GM12878 (cell line): ENCODE data around the gene IGF2BP1. TPM values are rescaled to one million over a fixed set of nuclear protein-coding genes. Genes with fewer than 3 reads are reported as not detected.

Experiments used
- ATAC-seq: fragments of 200-7000 bp; cut with Tn5 transposase; 3 replicates; pipeline ENCODE4 v1.9.1; 2020; ENCODE audit warnings: mild to moderate bottlenecking, moderate library complexity
- BruUV-seq: library from RNA; stranded (reverse); fragments of 400-500 nt; replicated peaks from 2 replicates; lab custom pipeline; 2021; lab: Mats Ljungman, UMichigan
- CTCF ChIA-PET: fragments of 300-600 bp; sonication (Branson Sonifier 250); formaldehyde crosslinking; extraction: SDS; loops from one replicate; lab custom pipeline; 2021; ENCODE audit warnings: inconsistent platforms; lab: Yijun Ruan, JAX
- POLR2A ChIA-PET: fragments of 350-600 bp; formaldehyde crosslinking; extraction: SDS; loops from one replicate; lab custom pipeline; 2021; ENCODE audit warnings: inconsistent platforms; lab: Charles Lee
- RAD21 ChIA-PET: fragments of 300-600 bp; sonication (Branson Sonifier 250); formaldehyde crosslinking; loops from one replicate; lab custom pipeline; 2023; ENCODE audit warnings: antibody characterized with exemption; ENCODE audit not compliant: unreplicated experiment; lab: Charles Lee
- SMC1A ChIA-PET: fragments of 300-600 bp; sonication (Branson Sonifier 250); formaldehyde crosslinking; loops from one replicate; lab custom pipeline; 2023; ENCODE audit not compliant: unreplicated experiment, uncharacterized antibody; lab: Charles Lee
- DNase-seq: peaks from one replicate; pipeline ENCODE4 v3.0.0-alpha.2; 2011; ENCODE audit warnings: low read depth, low spot score
- FAIRE-seq: peaks from 3 replicates; lab custom pipeline; 2011; peaks lifted over from hg19 to GRCh38; lab: Jason Lieb, UNC
- H2AFZ ChIP-seq: 2 replicates; pipeline ENCODE4 v1.6.0; 2011; ENCODE audit warnings: low read depth, low read length, control low read depth; ENCODE audit not compliant: control insufficient read depth
- H3K27ac ChIP-seq: 2 replicates; pipeline ENCODE4 v1.5.1; 2011; ENCODE audit warnings: control low read depth; ENCODE audit not compliant: control insufficient read depth, insufficient read depth
- H3K27me3 ChIP-seq, 2 experiments: replicated peaks in 1 of 2; 2 replicates each; pipeline versions ENCODE4 v1.6.0 to v1.6.1; 2011; ENCODE audit warnings: low read length in 1 of 2; ENCODE audit not compliant: control insufficient read depth in 2 of 2, insufficient read depth in 2 of 2
- H3K36me3 ChIP-seq, 2 experiments: 2 replicates each; pipeline ENCODE4 v1.5.1; 2011; ENCODE audit warnings: low read length in 1 of 2; ENCODE audit not compliant: control insufficient read depth in 2 of 2, insufficient read depth in 2 of 2
- H3K4me1 ChIP-seq: 2 replicates; pipeline ENCODE4 v1.6.1; 2011; ENCODE audit warnings: mild to moderate bottlenecking, low read length, moderate library complexity, mixed read lengths; ENCODE audit not compliant: control insufficient read depth, insufficient read depth
- H3K4me2 ChIP-seq: 2 replicates; pipeline ENCODE4 v1.6.0; 2011; ENCODE audit warnings: control low read depth; ENCODE audit not compliant: control insufficient read depth, insufficient read depth
- H3K4me3 ChIP-seq: fragments of 200-600 bp; sonication (generic); 2 replicates; pipeline ENCODE4 v1.5.1; 2016
- H3K79me2 ChIP-seq: 2 replicates; pipeline ENCODE4 v1.6.0; 2011; ENCODE audit warnings: low read length; ENCODE audit not compliant: control insufficient read depth, insufficient read depth
- H3K9ac ChIP-seq: 2 replicates; pipeline ENCODE4 v1.8.0; 2011; ENCODE audit warnings: low read length, control low read depth, mixed read lengths; ENCODE audit not compliant: control insufficient read depth, insufficient read depth
- H3K9me3 ChIP-seq: replicated peaks from 3 replicates; pipeline ENCODE4 v1.5.1; 2011; ENCODE audit warnings: mild to moderate bottlenecking, low read length; ENCODE audit not compliant: control insufficient read depth, insufficient read depth
- H4K20me1 ChIP-seq: 2 replicates; pipeline ENCODE4 v1.6.0; 2011; ENCODE audit not compliant: control insufficient read depth, insufficient read depth
- BHLHE40 ChIP-seq, 2 experiments: fragments of 450-650 bp in 1 of 2; IDR thresholded peaks; 2 replicates each; pipeline ENCODE4 v1.6.1; 2011 to 2017; ENCODE audit warnings: low read depth in 2 of 2, borderline replicate concordance in 1 of 2, improper control_type of control experiment in 1 of 2, low read length in 1 of 2, mild to moderate bottlenecking in 1 of 2
- CBX5 ChIP-seq: sonication (generic); IDR thresholded peaks from 2 replicates; pipeline ENCODE4 v1.6.1; 2016; ENCODE audit warnings: low read depth, moderate library complexity, mild to moderate bottlenecking, inconsistent platforms
- CHD1 ChIP-seq: IDR thresholded peaks from 2 replicates; pipeline ENCODE4 v1.6.1; 2012; ENCODE audit warnings: low read depth, low read length, improper control_type of control experiment
- E4F1 ChIP-seq: fragments of 450-650 bp; IDR thresholded peaks from 2 replicates; pipeline ENCODE4 v1.6.1; 2018; ENCODE audit warnings: borderline replicate concordance, mild to moderate bottlenecking; ENCODE audit not compliant: partially characterized antibody
- FOXK2 ChIP-seq: fragments of 450-650 bp; IDR thresholded peaks from 2 replicates; pipeline ENCODE4 v1.6.1; 2017; ENCODE audit warnings: mild to moderate bottlenecking, moderate library complexity
- HSF1 ChIP-seq: fragments of 150-350 bp; IDR thresholded peaks from 2 replicates; pipeline ENCODE4 v1.6.1; 2014; ENCODE audit warnings: mild to moderate bottlenecking, low read depth, low read length
- MTA3 ChIP-seq: IDR thresholded peaks from 2 replicates; pipeline ENCODE4 v1.6.1; 2012; ENCODE audit warnings: low read length, inconsistent platforms, borderline replicate concordance
- MXI1 ChIP-seq: fragments of 150-350 bp; IDR thresholded peaks from 2 replicates; pipeline ENCODE4 v1.6.1; 2011; ENCODE audit warnings: low read depth, mild to moderate bottlenecking, inconsistent platforms, low read length, improper control_type of control experiment
- PAX5 ChIP-seq: IDR thresholded peaks from 2 replicates; pipeline ENCODE4 v1.6.1; 2011; ENCODE audit warnings: low read depth, low read length, borderline replicate concordance
- WGBS: methylation state at CpG from one replicate; pipeline ENCODE4 v1.1.6; 2016; ENCODE audit warnings: low lambda C conversion rate; ENCODE audit not compliant: insufficient replicate concordance, insufficient coverage; ENCODE audit errors: missing lambda C conversion rate; 5-methylcytosine and 5-hydroxymethylcytosine counted together
- in situ Hi-C: fragments of 300-500 bp; cut with MboI; formaldehyde crosslinking; loops from 9 replicates; pipeline ENCODE4 v1.14.3; 2018; ENCODE audit warnings: mixed read lengths
- intact Hi-C: fragments of 100-400 bp; cut with micrococcal nuclease; formaldehyde crosslinking; loops from one replicate; pipeline ENCODE4 v1.14.2; 2022; ENCODE audit not compliant: unreplicated experiment
- polyA plus RNA-seq, 11 experiments: library from polyadenylated mRNA; depleted of rRNA in 4 of 11; unstranded in 6 of 11; stranded (reverse) in 5 of 11; fragments of >200 nt; fragmentation: Nextera tagmentation in 4 of 11; fragmentation: Illumina TruSeq in 1 of 11; extraction: Ambion mirVana in 4 of 11; extraction: Trizol in 1 of 11; gene quantifications; 1 replicate in 1 of 11; 2 replicates in 10 of 11; pipeline versions ENCODE4 v1.2.1 to v1.2.3, GENCODE V29; 2011 to 2016; ENCODE audit warnings: inconsistent platforms in 2 of 11, missing spikeins in 2 of 11, low read depth in 1 of 11
- total RNA-seq, 4 experiments: library from RNA; depleted of rRNA in 3 of 4; stranded (reverse); fragments of >200 nt in 3 of 4; fragmentation: Illumina TruSeq in 1 of 4; extraction: Trizol in 1 of 4; gene quantifications; 2 replicates each; pipeline versions ENCODE4 v1.2.1 to v1.2.3, GENCODE V29; 2013 to 2021

IGF2BP1 gene
- total and polyA plus RNA-seq, 10 of the 15 experiments (the other 5 are each of a cell fraction or from before 2014, with no cell fraction given), result 0.04 to 2.4 (median 0.13) TPM; not detected in 1

GRCh38 chr17:48985436-48986245 is 11.5 kb upstream of the IGF2BP1 start:
- H4K20me1 ChIP-seq, result no peaks in the 10 kb centered on the region
- H3K4me3 ChIP-seq, result no peak overlapping the region
- TF ChIP-seq MTA3 (no peak), HSF1 (no peak), BHLHE40 (IDR thresholded peaks at IDR 0.05; ENCODE audit: borderline replicate concordance in 1 of 2, low read depth in 2 of 2, low read length in 1 of 2) (no peak), CBX5 (no peak), CHD1 (no peak), FOXK2 (no peak), MXI1 (no peak), E4F1 (no peak), PAX5 (no peak)
- TF ChIP-seq, all 136 proteins: peak for 0
- no TSS peak for BruUV-seq
- H3K36me3 ChIP-seq, result no peaks in the 10 kb centered on the region
- POLR2A ChIA-PET, result no interaction called here
- no peak overlapping the region for H3K4me2 ChIP-seq
- H3K4me1 ChIP-seq, result no peaks in the 10 kb centered on the region
- no peaks in the 10 kb centered on the region for H3K9me3 ChIP-seq
- intact Hi-C loops (no loop called here), in situ Hi-C loops (no loop called here)
- no peaks in the 10 kb centered on the region for H3K79me2 ChIP-seq
- H3K27ac ChIP-seq, result no peak overlapping the region
- RAD21 ChIA-PET, result interaction anchor here (0.5 kb wide), 1 partner anchor 231 kb away, joined by 3 read pairs; no protein-coding TSS in a partner anchor
- CTCF ChIA-PET, result interaction anchor here (1.0 kb wide), 1 partner anchor 9 kb away, joined by 3 read pairs; no protein-coding TSS in a partner anchor
- WGBS, result 30% methylated on average over 13 of the region's 13 CpGs
- FAIRE-seq (no peak), DNase-seq (no peak), ATAC-seq (no peak)
- H3K9ac ChIP-seq, result no peak overlapping the region
- H3K27me3 ChIP-seq, result no peaks in the 10 kb centered on the region
- SMC1A ChIA-PET, result no interaction called here
- no peak overlapping the region for H2AFZ ChIP-seq
